HepG2 (cell line): ENCODE measurements around the gene DUSP5. TPM values are rescaled to one million over a fixed set of nuclear protein-coding genes. Genes with fewer than 3 reads are reported as not detected.
A peak's percentile ranks its signal among the peaks of the same experiment; 100 is the strongest.

Experiments
- ATAC-seq: fragments of 200-7000 bp; cut with Tn5 transposase; 3 replicates; pipeline ENCODE4 v1.9.1; 2020; ENCODE audit warnings: mild to moderate bottlenecking, moderate library complexity
- BruUV-seq: library from RNA; stranded (reverse); fragments of 400-500 nt; replicated peaks from 2 replicates; lab custom pipeline; 2021; lab: Mats Ljungman, UMichigan
- CTCF ChIA-PET: fragments of 300-600 bp; formaldehyde crosslinking; extraction: SDS; loops from one replicate; lab custom pipeline; 2021; ENCODE audit warnings: low total read pairs, inconsistent platforms, low intra/inter-chr PET ratio; lab: Yijun Ruan, JAX
- POLR2A ChIA-PET: fragments of 350-600 bp; sonication (Branson Sonifier 250); formaldehyde crosslinking; loops from one replicate; lab custom pipeline; 2020; ENCODE audit warnings: antibody characterized with exemption, inconsistent platforms; lab: Yijun Ruan, JAX
- DNase-seq: peaks from one replicate; pipeline ENCODE4 v3.0.0-alpha.2; 2015; ENCODE audit warnings: low spot score
- FAIRE-seq: peaks from 3 replicates; lab custom pipeline; 2011; peaks lifted over from hg19 to GRCh38; lab: Jason Lieb, UNC
- H2AFZ ChIP-seq: one replicate; pipeline ENCODE4 v1.6.1; 2011; ENCODE audit warnings: low read length, inconsistent platforms
- H3K27ac ChIP-seq: fragments of 300-600 bp; 3 replicates; pipeline ENCODE4 v1.8.0; 2011; ENCODE audit warnings: mixed run types, mild to moderate bottlenecking, mixed read lengths, low read length, inconsistent platforms; ENCODE audit not compliant: insufficient read depth; ENCODE audit errors: extremely low read length
- H3K27me3 ChIP-seq, 2 experiments: fragments of 200-600 bp in 1 of 2; 2 replicates in 1 of 2; 3 replicates in 1 of 2; pipeline versions ENCODE4 v1.6.0 to v1.8.0; 2011; ENCODE audit warnings: low read length in 2 of 2, mild to moderate bottlenecking in 2 of 2, moderate library complexity in 2 of 2, inconsistent platforms in 1 of 2; ENCODE audit not compliant: insufficient read depth in 2 of 2, control insufficient read depth in 1 of 2
- H3K36me3 ChIP-seq, 2 experiments: fragments of 200-600 bp in 1 of 2; replicated peaks in 1 of 2; 2 replicates in 1 of 2; 3 replicates in 1 of 2; pipeline versions ENCODE4 v1.5.1 to v1.8.0; 2011; ENCODE audit warnings: low read length in 2 of 2, inconsistent platforms in 1 of 2; ENCODE audit not compliant: insufficient read depth in 2 of 2, control insufficient read depth in 1 of 2
- H3K4me1 ChIP-seq: 2 replicates; pipeline ENCODE4 v1.5.1; 2012; ENCODE audit warnings: low read length, inconsistent platforms; ENCODE audit not compliant: insufficient read depth
- H3K4me2 ChIP-seq: 2 replicates; pipeline ENCODE4 v1.6.0; 2011; ENCODE audit warnings: low read depth, low read length, inconsistent platforms
- H3K4me3 ChIP-seq, 3 experiments: fragments of 200-600 bp in 1 of 3; sonication (generic), shearing (Covaris generic) in 1 of 3; replicated peaks in 1 of 3; 2 replicates each; pipeline ENCODE4 v1.5.1; 2011 to 2016; ENCODE audit warnings: low read length in 3 of 3, inconsistent platforms in 2 of 3, low read depth in 2 of 3, mild to moderate bottlenecking in 2 of 3, control low read depth in 1 of 3, mixed read lengths in 1 of 3; ENCODE audit not compliant: insufficient read depth in 1 of 3
- H3K79me2 ChIP-seq: one replicate; pipeline ENCODE4 v1.6.1; 2011; ENCODE audit warnings: low read length, inconsistent platforms; ENCODE audit not compliant: insufficient read depth
- H3K9ac ChIP-seq: 2 replicates; pipeline ENCODE4 v1.6.0; 2011; ENCODE audit warnings: mild to moderate bottlenecking, low read depth, low read length, inconsistent platforms; ENCODE audit not compliant: insufficient read depth
- H3K9me3 ChIP-seq: 2 replicates; pipeline ENCODE4 v1.5.1; 2012; ENCODE audit warnings: mild to moderate bottlenecking, low read length
- H4K20me1 ChIP-seq: 2 replicates; pipeline ENCODE4 v1.6.0; 2011; ENCODE audit warnings: inconsistent platforms, mild to moderate bottlenecking, low read length, moderate library complexity; ENCODE audit not compliant: insufficient read depth
- ATM ChIP-seq: fragments of 450-650 bp; IDR thresholded peaks from 2 replicates; pipeline ENCODE4 v1.7.1; 2017; ENCODE audit warnings: mild to moderate bottlenecking, borderline replicate concordance
- CEBPB ChIP-seq: IDR thresholded peaks from 2 replicates; pipeline ENCODE4 v1.6.1; 2011; ENCODE audit warnings: low read depth, low read length, improper control_type of control experiment, borderline replicate concordance
- CEBPG ChIP-seq: IDR thresholded peaks from 2 replicates; pipeline ENCODE4 v1.6.1; 2016
- GABPB1 ChIP-seq: IDR thresholded peaks from 2 replicates; pipeline ENCODE4 v1.6.1; 2016; ENCODE audit warnings: mild to moderate bottlenecking, missing genetic modification reagents, moderate library complexity, missing compliant biosample characterization
- MAFK ChIP-seq, 2 experiments: IDR thresholded peaks in 1 of 2; conservative IDR thresholded peaks in 1 of 2; 2 replicates each; pipeline ENCODE4 v1.6.1; 2011; ENCODE audit warnings: improper control_type of control experiment in 2 of 2, low read length in 2 of 2
- NFRKB ChIP-seq: fragments of 450-650 bp; IDR thresholded peaks from 2 replicates; pipeline ENCODE4 v1.6.1; 2017
- NPAS2 ChIP-seq: sonication (generic); formaldehyde crosslinking; IDR thresholded peaks from 2 replicates; pipeline ENCODE4 v1.8.0; 2022; ENCODE audit warnings: mild to moderate bottlenecking, missing genetic modification reagents, borderline replicate concordance
- PHB2 ChIP-seq: fragments of 450-650 bp; IDR thresholded peaks from 2 replicates; pipeline ENCODE4 v1.6.1; 2018; ENCODE audit not compliant: partially characterized antibody
- SP5 ChIP-seq: IDR thresholded peaks from 2 replicates; pipeline ENCODE4 v1.6.1; 2016; ENCODE audit warnings: low read depth, borderline replicate concordance
- SPEN ChIP-seq: sonication (generic); formaldehyde crosslinking; IDR thresholded peaks from 2 replicates; pipeline ENCODE4 v1.5.1; 2020; ENCODE audit warnings: low read depth, mild to moderate bottlenecking, missing genetic modification reagents
- TOE1 ChIP-seq: sonication (generic); formaldehyde crosslinking; IDR thresholded peaks from 2 replicates; pipeline ENCODE4 v1.4.0; 2020; ENCODE audit warnings: mild to moderate bottlenecking, missing genetic modification reagents
- ZNF30 ChIP-seq: sonication (generic); formaldehyde crosslinking; IDR thresholded peaks from 2 replicates; pipeline ENCODE4 v1.5.0; 2020; ENCODE audit warnings: mild to moderate bottlenecking, missing genetic modification reagents
- ZNF34 ChIP-seq: sonication (generic); formaldehyde crosslinking; IDR thresholded peaks from 2 replicates; pipeline ENCODE4 v1.4.0; 2020; ENCODE audit warnings: mild to moderate bottlenecking, missing genetic modification reagents, borderline replicate concordance
- ZNF605 ChIP-seq: sonication (generic); formaldehyde crosslinking; IDR thresholded peaks from 2 replicates; pipeline ENCODE4 v1.8.0; 2022; ENCODE audit warnings: mild to moderate bottlenecking, missing genetic modification reagents
- WGBS: methylation state at CpG from one replicate; pipeline ENCODE4 v1.1.6; 2017; ENCODE audit warnings: low lambda C conversion rate; 5-methylcytosine and 5-hydroxymethylcytosine counted together
- in situ Hi-C: cut with HindIII; loops from 2 replicates; pipeline ENCODE4 v1.10.0; 2017; ENCODE audit warnings: low pct_unique_long_range_greater_than_20kb; ENCODE audit not compliant: extremely low pct_ligation_motif_present
- intact Hi-C: fragments of 100-400 bp; cut with micrococcal nuclease; formaldehyde crosslinking; loops from one replicate; pipeline ENCODE4 v1.10.0; 2022; ENCODE audit not compliant: unreplicated experiment
- polyA plus RNA-seq, 8 experiments: library from polyadenylated mRNA; depleted of rRNA in 3 of 8; stranded (reverse) in 7 of 8; unstranded in 1 of 8; fragments of >200 nt; fragmentation: Illumina TruSeq in 4 of 8; extraction: Trizol in 4 of 8; gene quantifications; 2 replicates each; pipeline versions ENCODE4 v1.2.1 to v1.2.3, GENCODE V29; 2011 to 2016; ENCODE audit warnings: low read depth in 4 of 8, missing spikeins in 1 of 8, mixed read lengths in 1 of 8; ENCODE audit not compliant: insufficient read depth in 1 of 8
- total RNA-seq, 5 experiments: library from RNA; depleted of rRNA; stranded (reverse); fragments of >200 nt; fragmentation: Illumina TruSeq; extraction: Trizol; gene quantifications; 2 replicates each; pipeline ENCODE4 v1.2.3, GENCODE V29; 2016; ENCODE audit warnings: low read depth in 1 of 5
- TF ChIP-seq, protein P1 (sequence below): sonication (generic); formaldehyde crosslinking; IDR thresholded peaks from 2 replicates; pipeline ENCODE4 v1.4.0; 2020; ENCODE audit warnings: missing genetic modification reagents, borderline replicate concordance
- TF ChIP-seq, protein P2 (sequence below): sonication (generic); formaldehyde crosslinking; IDR thresholded peaks from 2 replicates; pipeline ENCODE4 v1.9.0; 2021; ENCODE audit warnings: missing genetic modification reagents, borderline replicate concordance

Gene DUSP5
- total and polyA plus RNA-seq, 2 of the 13 experiments (the other 11 are each of a cell fraction or from before 2014, with no cell fraction given): 1.4 to 3.7 TPM

DNA sequence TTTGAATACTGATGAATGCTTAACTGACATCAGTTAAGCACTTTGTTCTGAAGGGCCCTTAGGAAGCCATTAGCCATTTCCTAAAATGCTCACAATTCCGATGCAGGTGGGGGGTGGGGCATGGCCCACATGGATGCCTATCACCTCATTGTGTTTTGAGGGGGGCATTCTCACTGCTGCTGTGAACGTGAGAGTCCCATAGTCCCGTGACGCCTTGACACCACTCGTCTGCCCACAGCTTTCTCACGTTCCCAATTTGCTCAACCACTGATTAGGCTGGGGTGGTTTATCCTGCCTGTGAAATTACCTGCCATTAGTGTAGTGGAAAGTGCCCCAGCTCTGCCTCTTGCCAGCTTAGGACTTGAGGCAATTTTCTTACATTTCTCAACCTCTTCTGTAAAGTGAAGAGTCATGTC is 31.9 kb downstream of the DUSP5 start (continued):
- no peak for TF ChIP-seq MAFK (conservative IDR thresholded peaks at IDR 0.05 in 1 of 2, IDR thresholded peaks at IDR 0.05 in 1 of 2; ENCODE audit: low read length in 2 of 2)
- TF ChIP-seq, protein P1, sequence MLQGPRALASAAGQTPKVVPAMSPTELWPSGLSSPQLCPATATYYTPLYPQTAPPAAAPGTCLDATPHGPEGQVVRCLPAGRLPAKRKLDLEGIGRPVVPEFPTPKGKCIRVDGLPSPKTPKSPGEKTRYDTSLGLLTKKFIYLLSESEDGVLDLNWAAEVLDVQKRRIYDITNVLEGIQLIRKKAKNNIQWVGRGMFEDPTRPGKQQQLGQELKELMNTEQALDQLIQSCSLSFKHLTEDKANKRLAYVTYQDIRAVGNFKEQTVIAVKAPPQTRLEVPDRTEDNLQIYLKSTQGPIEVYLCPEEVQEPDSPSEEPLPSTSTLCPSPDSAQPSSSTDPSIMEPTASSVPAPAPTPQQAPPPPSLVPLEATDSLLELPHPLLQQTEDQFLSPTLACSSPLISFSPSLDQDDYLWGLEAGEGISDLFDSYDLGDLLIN: no peak
- TF ChIP-seq TOE1 (CRISPR knock-in tag): no peak
- no peak for TF ChIP-seq SPEN (CRISPR knock-in tag)
- no peak for TF ChIP-seq ZNF605 (CRISPR knock-in tag)
- TF ChIP-seq PHB2: no peak
- TF ChIP-seq, protein P2, sequence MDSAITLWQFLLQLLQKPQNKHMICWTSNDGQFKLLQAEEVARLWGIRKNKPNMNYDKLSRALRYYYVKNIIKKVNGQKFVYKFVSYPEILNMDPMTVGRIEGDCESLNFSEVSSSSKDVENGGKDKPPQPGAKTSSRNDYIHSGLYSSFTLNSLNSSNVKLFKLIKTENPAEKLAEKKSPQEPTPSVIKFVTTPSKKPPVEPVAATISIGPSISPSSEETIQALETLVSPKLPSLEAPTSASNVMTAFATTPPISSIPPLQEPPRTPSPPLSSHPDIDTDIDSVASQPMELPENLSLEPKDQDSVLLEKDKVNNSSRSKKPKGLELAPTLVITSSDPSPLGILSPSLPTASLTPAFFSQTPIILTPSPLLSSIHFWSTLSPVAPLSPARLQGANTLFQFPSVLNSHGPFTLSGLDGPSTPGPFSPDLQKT (CRISPR knock-in tag): no peak
- TF ChIP-seq ATM: no peak

DNA sequence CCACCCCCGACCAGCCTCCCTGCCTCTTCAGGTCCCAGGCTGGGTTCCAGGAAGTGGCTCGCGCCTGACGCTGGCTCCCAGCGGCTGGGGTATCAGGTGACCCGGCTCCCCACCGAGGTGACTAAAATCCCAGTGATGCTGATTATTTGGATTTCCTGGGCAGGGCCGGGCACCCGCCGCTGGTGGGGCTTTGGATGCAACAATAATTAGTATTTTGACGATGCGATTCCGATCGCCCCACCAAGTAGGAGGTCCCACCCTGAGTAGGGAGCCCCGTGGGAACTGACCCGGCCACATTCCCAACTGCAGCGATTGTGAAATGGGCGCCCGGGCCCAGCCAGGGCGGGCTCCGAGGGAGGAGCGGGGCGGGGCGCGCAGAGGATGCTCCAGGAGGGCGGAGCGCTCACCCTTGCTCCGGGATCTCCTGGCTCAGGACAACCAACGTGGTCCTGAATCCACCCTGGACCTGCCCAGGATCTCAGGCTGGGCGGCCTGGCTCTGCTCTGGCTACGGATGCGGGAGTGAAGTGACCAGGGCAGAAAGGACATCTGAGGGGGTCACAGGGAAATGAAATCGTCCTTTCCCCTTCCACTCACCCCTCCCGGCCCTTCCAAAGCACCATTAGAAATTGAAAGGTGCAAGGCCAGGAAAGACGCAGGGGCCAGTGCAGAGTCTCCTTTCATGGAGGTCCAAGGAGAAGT is 32.6 kb downstream of the DUSP5 start:
- WGBS: 5% methylated on average over 22 of the region's 35 CpGs
- H3K4me1 ChIP-seq: peaks cover 33% of the 10 kb centered on the region
- in situ Hi-C loops (loop anchor here (5.0 kb wide), 1 partner anchor 218 kb away; no protein-coding TSS in a partner anchor), intact Hi-C loops (no loop called here)
- FAIRE-seq: no peak
- H3K4me2 ChIP-seq: peak overlapping the region; percentile 39; the same call in 1 of the 2 replicates
- no peaks in the 10 kb centered on the region for H3K9me3 ChIP-seq
- ATAC-seq: peak; percentile 89
- CTCF ChIA-PET: no interaction called here
- H3K9ac ChIP-seq: no peak overlapping the region
- peak overlapping the region in 1 of 3 experiments; percentile 23; a peak in 1 of 6 replicates for H3K4me3 ChIP-seq
- H3K36me3 ChIP-seq: no peaks in the 10 kb centered on the region
- no peak overlapping the region for H3K27ac ChIP-seq
- BruUV-seq: no TSS peak
- peak; percentile 16 for DNase-seq
- H3K79me2 ChIP-seq: no peaks in the 10 kb centered on the region
- POLR2A ChIA-PET: no interaction called here
- TF ChIP-seq CEBPB (peak; percentile 43; the same call in 1 of the 2 replicates), NPAS2 (CRISPR knock-in tag) (no peak), ZNF34 (CRISPR knock-in tag) (no peak), GABPB1 (CRISPR knock-in tag) (0 out of 2 replicates have a peak, but pooled peaks have one; percentile 18), ZNF30 (CRISPR knock-in tag) (no peak), SP5 (CRISPR knock-in tag) (peak; percentile 60; the same call in 1 of the 2 replicates), NFRKB (no peak), CEBPG (CRISPR knock-in tag) (peak; percentile 48; the same call in 1 of the 2 replicates)
- no peak overlapping the region for H2AFZ ChIP-seq
- peaks cover 2 to 10% of the 10 kb centered on the region in 2 experiments; a peak in 3 of 5 replicates for H3K27me3 ChIP-seq
- no peaks in the 10 kb centered on the region for H4K20me1 ChIP-seq
